Measurements from ENCODE around the gene MINPP1.

GRCh38 chr10:87589645-87590051 is 85.0 kb downstream of the MINPP1 start:
- TF ChIP-seq, protein P1, sequence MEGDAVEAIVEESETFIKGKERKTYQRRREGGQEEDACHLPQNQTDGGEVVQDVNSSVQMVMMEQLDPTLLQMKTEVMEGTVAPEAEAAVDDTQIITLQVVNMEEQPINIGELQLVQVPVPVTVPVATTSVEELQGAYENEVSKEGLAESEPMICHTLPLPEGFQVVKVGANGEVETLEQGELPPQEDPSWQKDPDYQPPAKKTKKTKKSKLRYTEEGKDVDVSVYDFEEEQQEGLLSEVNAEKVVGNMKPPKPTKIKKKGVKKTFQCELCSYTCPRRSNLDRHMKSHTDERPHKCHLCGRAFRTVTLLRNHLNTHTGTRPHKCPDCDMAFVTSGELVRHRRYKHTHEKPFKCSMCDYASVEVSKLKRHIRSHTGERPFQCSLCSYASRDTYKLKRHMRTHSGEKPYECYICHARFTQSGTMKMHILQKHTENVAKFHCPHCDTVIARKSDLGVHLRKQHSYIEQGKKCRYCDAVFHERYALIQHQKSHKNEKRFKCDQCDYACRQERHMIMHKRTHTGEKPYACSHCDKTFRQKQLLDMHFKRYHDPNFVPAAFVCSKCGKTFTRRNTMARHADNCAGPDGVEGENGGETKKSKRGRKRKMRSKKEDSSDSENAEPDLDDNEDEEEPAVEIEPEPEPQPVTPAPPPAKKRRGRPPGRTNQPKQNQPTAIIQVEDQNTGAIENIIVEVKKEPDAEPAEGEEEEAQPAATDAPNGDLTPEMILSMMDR (IDR thresholded peaks at IDR 0.05), result no peak
- TF ChIP-seq EZH2 (IDR thresholded peaks at IDR 0.05) (no peak), EZH2phosphoT487 (IDR thresholded peaks at IDR 0.05) (no peak)

Measured in neural progenitor cell (in vitro differentiated cells).